Astrocyte (in vitro differentiated cells and primary cell): ENCODE results near the gene CREB3L2.

Experiments used
- EZH2 ChIP-seq: IDR thresholded peaks from 2 replicates; pipeline ENCODE4 v1.6.1; 2012; ENCODE audit warnings: mild to moderate bottlenecking, low read length, inconsistent platforms; ENCODE audit not compliant: insufficient read depth
- TF ChIP-seq, protein P1 (sequence below): IDR thresholded peaks from 2 replicates; pipeline ENCODE4 v1.5.1; 2011; ENCODE audit warnings: low read depth, mild to moderate bottlenecking, inconsistent platforms, low read length, moderate library complexity; ENCODE audit not compliant: insufficient read depth

- TF ChIP-seq, protein P1, sequence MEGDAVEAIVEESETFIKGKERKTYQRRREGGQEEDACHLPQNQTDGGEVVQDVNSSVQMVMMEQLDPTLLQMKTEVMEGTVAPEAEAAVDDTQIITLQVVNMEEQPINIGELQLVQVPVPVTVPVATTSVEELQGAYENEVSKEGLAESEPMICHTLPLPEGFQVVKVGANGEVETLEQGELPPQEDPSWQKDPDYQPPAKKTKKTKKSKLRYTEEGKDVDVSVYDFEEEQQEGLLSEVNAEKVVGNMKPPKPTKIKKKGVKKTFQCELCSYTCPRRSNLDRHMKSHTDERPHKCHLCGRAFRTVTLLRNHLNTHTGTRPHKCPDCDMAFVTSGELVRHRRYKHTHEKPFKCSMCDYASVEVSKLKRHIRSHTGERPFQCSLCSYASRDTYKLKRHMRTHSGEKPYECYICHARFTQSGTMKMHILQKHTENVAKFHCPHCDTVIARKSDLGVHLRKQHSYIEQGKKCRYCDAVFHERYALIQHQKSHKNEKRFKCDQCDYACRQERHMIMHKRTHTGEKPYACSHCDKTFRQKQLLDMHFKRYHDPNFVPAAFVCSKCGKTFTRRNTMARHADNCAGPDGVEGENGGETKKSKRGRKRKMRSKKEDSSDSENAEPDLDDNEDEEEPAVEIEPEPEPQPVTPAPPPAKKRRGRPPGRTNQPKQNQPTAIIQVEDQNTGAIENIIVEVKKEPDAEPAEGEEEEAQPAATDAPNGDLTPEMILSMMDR: no peak
- TF ChIP-seq EZH2: no peak
Measured at GRCh38 chr7:137950263-137950621, 51.6 kb downstream of the CREB3L2 start.
